GM12801 (cell line): Measurements from ENCODE around the gene CBY2.

ENCODE experiments used
- CTCF ChIP-seq: IDR thresholded peaks from one replicate; pipeline ENCODE4 v1.5.1; 2011; ENCODE audit warnings: control low read depth; ENCODE audit not compliant: insufficient read length; ENCODE audit errors: extremely low read depth

CBY2 gene

GRCh38 chr13:45733361-45733760 lies 31.2 kb downstream of the CBY2 start:
- no peak for TF ChIP-seq CTCF

- TF ChIP-seq CTCF: no peak
Observed at GRCh38 chr13:45737571-45738017, 35.5 kb downstream of the CBY2 start.

GRCh38 chr13:45742985-45743384 lies 40.9 kb downstream of the CBY2 start:
- no peak for TF ChIP-seq CTCF

- TF ChIP-seq CTCF: no peak
Observed at GRCh38 chr13:45744979-45745378, 42.9 kb downstream of the CBY2 start.

GRCh38 chr13:45747071-45747470 lies 45.0 kb downstream of the CBY2 start:
- no peak for TF ChIP-seq CTCF

GRCh38 chr13:45748941-45749759 lies 47.0 kb downstream of the CBY2 start:
- TF ChIP-seq CTCF: no peak

- no peak for TF ChIP-seq CTCF
Observed at GRCh38 chr13:45750566-45750965, 48.4 kb downstream of the CBY2 start.
